ENCODE data around the gene CYREN.

Gene CYREN

DNA sequence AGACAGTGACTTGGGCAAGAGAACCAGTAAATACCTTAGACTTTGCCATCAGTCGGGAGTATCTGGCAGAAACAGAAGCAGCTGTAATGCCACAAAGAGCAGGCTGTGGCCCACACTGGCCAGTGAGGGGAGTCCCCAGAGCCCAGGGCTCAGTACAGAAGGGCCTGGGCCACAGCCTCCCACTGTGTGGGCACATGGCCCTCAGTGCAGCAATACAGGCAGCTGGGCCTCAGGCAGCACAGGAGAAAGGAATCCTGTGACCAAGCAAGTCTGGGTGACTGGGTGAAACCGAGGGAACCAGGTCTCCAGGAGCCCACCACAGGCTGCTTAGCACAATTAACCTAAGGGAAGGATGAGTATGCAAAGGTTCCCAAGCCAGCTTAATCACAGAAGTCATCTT, 26.8 kb upstream of the CYREN start:
- no peak for DNase-seq (ENCODE audit: low read depth)

DNA sequence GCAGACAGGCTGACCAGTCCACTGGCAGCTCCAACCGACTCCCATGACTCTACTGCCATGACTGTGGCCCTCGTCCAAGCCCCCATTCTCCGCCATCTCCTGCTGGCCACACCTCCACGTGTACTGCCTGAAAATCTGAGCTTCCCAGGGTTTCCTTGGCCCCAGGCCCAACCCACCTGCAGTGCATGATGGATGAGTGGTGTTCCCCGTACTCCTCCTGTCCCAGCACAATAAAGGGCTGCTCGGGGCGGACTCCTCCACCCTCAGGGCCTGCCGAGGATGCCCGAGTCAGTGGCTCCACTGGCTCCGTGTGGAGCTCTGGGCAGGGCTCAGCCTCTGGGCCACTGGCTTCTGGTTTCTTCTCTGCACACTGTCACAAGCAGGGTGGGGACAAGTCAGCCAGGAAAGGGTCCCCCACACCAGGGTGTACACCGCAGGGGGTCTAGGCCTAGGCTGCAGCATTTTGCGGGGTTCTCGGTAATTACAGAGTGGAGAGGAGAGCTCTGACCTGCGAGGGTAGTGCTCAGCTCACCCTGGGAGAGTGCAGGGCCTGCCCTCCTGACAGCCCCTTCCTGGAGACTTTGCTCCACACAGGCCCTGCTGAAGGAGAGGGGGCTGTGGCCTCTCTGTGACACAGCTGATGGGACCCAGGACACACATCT, 25.6 kb upstream of the CYREN start:
- DNase-seq (ENCODE audit: low read depth), result no peak

- no peak for DNase-seq (ENCODE audit: low read depth)
These were observed 24.6 kb upstream of the CYREN start for GRCh38 chr7:135195156-135195555.

DNA sequence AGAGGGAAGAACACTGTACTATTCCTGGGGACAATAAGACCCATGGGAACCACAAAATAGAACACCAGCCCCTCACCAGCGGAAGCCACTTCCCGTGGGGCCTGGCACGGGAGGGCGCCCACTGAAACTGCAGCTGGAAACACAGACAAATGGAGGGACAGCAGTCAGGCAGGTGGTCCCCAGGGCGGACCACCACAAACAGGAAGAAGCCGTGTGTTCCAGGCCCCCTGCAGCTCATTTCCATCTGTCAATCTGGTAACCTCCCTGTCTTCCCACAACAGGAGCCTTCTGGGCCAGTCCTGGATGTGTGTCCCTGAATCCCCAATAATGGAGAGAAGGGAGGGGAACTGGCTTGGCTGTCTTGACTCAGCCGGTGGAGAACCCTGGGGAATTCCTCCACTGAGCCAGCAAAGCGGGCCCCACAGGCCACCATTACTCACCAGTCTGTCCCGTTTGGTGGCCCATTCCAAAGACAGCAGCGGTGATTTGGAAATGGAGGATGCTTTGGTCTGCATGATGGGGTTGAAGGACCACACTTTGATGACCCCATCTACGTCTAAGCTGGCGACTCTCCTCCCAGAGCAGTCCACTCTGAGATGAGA, 24.1 kb upstream of the CYREN start:
- no peak for DNase-seq (ENCODE audit: low read depth)

DNA sequence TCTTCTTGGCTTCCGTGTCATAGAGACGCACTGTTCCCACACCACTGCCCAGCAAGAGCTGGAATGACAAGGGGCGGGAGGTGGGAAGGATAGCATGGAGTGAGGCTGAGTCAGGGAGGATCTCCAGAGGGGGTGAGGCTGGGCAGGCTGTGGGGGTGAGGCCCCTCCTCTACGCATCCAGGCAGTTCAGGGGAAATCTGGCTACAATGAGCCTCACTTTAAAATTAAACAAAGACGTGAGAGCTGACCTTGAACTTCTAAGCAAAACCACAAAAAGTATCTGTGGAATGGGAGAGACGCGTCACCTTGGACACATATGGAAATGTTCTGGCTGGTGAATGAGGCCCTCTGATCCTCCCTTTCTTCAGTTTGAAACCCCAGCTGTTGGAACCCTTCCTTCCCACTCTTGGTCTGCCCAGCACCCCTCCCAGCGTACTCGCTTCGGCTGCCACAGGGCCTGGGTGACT, 23.1 kb upstream of the CYREN start:
- DNase-seq (ENCODE audit: low read depth), result peak; percentile 73

- DNase-seq (ENCODE audit: low read depth), result no peak
These were observed 22.5 kb upstream of the CYREN start for GRCh38 chr7:135192914-135193536.

- no peak for DNase-seq (ENCODE audit: low read depth)
These were observed 20.2 kb upstream of the CYREN start for GRCh38 chr7:135190703-135191102.

DNA sequence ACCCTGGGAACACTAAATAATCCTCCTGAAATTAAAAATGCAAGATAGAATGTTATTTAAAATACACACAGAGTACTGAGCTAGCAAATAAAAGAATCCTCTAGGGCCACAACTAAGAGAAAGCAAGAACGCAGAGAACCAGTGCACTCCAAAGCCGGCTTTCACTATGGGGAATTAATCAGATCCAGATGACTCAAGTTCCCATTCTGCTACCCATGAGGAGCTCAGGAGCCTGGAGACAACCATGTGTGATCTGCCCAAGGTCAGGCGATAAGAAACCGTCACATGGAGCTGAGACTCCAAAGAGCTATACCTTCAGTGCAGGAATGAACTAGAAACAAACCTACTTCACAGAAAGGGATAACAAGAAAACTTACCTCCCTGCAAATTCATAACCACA, 19.5 kb upstream of the CYREN start:
- DNase-seq (ENCODE audit: low read depth), result peak; percentile 32

- no peak for DNase-seq (ENCODE audit: low read depth)
These were observed 18.7 kb upstream of the CYREN start for GRCh38 chr7:135189221-135189662.

DNA sequence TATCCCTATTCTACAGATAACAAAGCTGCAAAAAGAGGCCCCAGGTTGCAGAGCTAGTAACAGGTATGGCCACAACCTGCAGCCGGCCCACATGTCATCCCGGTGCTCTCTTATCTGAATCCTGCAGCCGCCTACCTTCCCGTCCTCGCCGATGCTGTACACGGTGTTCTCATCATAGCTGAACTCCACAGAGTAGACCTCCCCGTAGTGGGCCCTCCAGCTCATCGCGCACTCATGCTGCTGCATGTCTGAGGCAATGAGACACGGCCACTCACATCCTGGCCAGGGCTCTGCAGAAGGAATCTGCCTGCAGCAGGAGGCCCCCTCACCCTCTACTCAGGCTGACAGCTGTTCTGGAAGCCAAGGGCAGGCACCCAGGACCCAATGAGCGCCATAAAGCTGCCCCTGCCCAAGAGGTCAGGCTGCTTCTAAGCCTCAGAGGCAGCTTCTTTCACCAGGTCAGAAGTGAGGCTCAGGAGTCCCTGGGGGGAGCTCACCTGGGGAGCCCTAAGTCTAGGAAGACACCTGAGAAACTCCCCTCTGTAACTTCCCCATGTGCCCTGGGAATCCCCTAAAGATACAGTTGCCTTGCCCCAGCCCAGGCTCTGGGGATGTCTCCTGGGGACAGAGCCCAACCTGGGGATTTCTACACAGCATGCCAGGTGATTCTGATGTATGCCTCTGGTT, 17.9 kb upstream of the CYREN start:
- DNase-seq (ENCODE audit: low read depth), result no peak

- no peak for DNase-seq (ENCODE audit: low read depth)
These were observed 16.3 kb upstream of the CYREN start for GRCh38 chr7:135186841-135187253.

- DNase-seq (ENCODE audit: low read depth), result no peak
These were observed 15.7 kb upstream of the CYREN start for GRCh38 chr7:135186261-135186540.

DNA sequence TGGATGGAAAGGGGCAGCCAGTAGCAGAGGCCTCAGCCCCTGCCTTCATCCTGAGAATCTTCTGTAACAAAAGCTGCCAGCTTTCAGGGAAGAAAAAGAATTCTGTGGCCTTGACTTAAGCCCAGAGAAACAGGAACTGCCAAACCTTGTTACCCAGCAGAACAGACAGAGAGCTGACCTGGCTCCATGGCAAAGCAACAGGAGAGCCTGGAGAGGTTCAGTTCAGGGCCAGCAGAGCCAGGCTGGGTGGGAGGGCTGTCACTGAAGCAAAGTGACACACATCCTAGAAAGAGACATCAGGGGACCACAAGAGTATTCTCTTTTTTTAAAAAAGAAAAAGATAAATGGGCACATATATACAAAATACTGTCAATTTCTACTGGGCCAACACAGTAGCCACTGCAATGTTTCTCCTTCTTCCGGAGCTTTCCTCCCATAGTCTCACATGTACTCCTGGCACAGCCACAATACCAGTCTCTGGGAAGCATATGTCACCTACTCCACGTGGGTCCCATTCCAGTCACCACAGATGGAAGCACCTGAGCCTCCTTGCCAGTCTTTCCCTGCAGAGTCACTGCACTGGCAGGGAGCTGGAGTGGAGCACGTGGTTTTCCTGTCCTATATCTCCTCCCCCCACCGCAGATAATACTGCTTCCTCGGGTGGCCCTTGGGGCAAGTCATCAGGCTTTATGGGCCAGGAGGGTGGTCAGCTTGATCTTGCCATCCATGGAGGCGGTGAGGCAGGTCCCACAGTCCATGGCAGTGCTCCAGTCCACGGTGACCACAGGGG, 15.2 kb upstream of the CYREN start:
- DNase-seq (ENCODE audit: low read depth), result no peak

GRCh38 chr7:135184254-135184841, 13.8 kb upstream of the CYREN start:
- DNase-seq (ENCODE audit: low read depth), result no peak

- no peak for DNase-seq (ENCODE audit: low read depth)
These were observed 13.0 kb upstream of the CYREN start for GRCh38 chr7:135183478-135183877.

- DNase-seq (ENCODE audit: low read depth), result no peak
These were observed 11.6 kb upstream of the CYREN start for GRCh38 chr7:135181929-135182678.

- DNase-seq (ENCODE audit: low read depth), result no peak
These were observed 10.9 kb upstream of the CYREN start for GRCh38 chr7:135181261-135181928.

DNA sequence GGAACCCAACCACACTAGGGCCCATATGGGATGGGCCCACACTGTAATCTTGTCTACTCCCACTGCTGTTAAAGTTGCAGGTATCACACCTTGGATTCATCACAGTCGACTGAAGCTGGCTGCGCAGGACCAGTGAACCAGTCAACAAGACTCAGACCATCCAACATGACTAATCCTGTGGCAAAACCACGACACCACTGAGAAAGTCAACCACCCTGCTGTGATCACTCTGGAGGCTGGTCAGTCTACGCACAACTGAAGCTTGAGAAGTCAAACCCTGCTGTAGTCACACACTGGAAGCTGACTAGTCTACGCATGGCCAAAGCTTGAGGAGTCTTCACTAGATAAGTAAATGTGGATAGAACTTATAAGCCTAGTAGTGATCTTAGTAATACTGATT, 9.6 kb upstream of the CYREN start:
- no peak for DNase-seq (ENCODE audit: low read depth)

- no peak for DNase-seq (ENCODE audit: low read depth)
These were observed 8.9 kb upstream of the CYREN start for GRCh38 chr7:135179321-135179925.

GRCh38 chr7:135178364-135178763, 7.9 kb upstream of the CYREN start:
- DNase-seq (ENCODE audit: low read depth), result no peak
